ENCODE results near the gene ELP6.

Gene ELP6

GRCh38 chr3:47513125-47513929 lies at the start of gene ELP6:
Gene ELP6 (minus strand): TSS chr3:47513712. CDS start chr3:47513590, 122 bp downstream.
- peak; percentile 97 for DNase-seq

- no peak for DNase-seq
Observed at GRCh38 chr3:47556351-47556750, 42.8 kb upstream of the ELP6 start.

GRCh38 chr3:47554335-47554734 lies 40.8 kb upstream of the ELP6 start:
- no peak for DNase-seq

- no peak for DNase-seq
Observed at GRCh38 chr3:47553407-47553806, 39.9 kb upstream of the ELP6 start.

GRCh38 chr3:47542471-47543173 lies 29.1 kb upstream of the ELP6 start:
- DNase-seq, result no peak

GRCh38 chr3:47541583-47542108 lies 28.1 kb upstream of the ELP6 start:
- DNase-seq, result no peak

- DNase-seq, result no peak
Observed at GRCh38 chr3:47540281-47540680, 26.8 kb upstream of the ELP6 start.

GRCh38 chr3:47536967-47537366 lies 23.5 kb upstream of the ELP6 start:
- no peak for DNase-seq

- no peak for DNase-seq
Observed at GRCh38 chr3:47536221-47536891, 22.8 kb upstream of the ELP6 start.

- no peak for DNase-seq
Observed at GRCh38 chr3:47533996-47534454, 20.5 kb upstream of the ELP6 start.

- no peak for DNase-seq
Observed at GRCh38 chr3:47533481-47533880, 20.0 kb upstream of the ELP6 start.

- DNase-seq, result no peak
Observed at GRCh38 chr3:47527952-47528725, 14.6 kb upstream of the ELP6 start.

- DNase-seq, result no peak
Observed at GRCh38 chr3:47525617-47526016, 12.1 kb upstream of the ELP6 start.

- DNase-seq, result no peak
Observed at GRCh38 chr3:47523310-47524073, 10.0 kb upstream of the ELP6 start.

GRCh38 chr3:47522082-47522987 lies 8.8 kb upstream of the ELP6 start:
- DNase-seq, result peak; percentile 91

- no peak for DNase-seq
Observed at GRCh38 chr3:47520756-47521155, 7.2 kb upstream of the ELP6 start.

GRCh38 chr3:47517937-47518336 lies 4.4 kb upstream of the ELP6 start:
- DNase-seq, result no peak

- DNase-seq, result no peak
Observed at GRCh38 chr3:47515864-47516319, 2.4 kb upstream of the ELP6 start.

- DNase-seq, result no peak
Observed at GRCh38 chr3:47515100-47515499, 1.6 kb upstream of the ELP6 start.

- peak; percentile 29 for DNase-seq
Observed at GRCh38 chr3:47512416-47513124, 942 bp downstream of the ELP6 start.
